HCT116 (cell line): Measurements from ENCODE around the gene PCDHGA7.
"Not testable (repeated sequence)": the region's sequence is repeated elsewhere in the genome, so short reads cannot be mapped to it uniquely, and the experiment has no call there.

ENCODE experiments used
- ATF3 ChIP-seq: IDR thresholded peaks from 2 replicates; pipeline ENCODE4 v1.6.1; 2012
- CTCF ChIP-seq, 3 experiments: fragments of 200-600 bp in 1 of 3; sonication (generic) in 1 of 3; IDR thresholded peaks in 2 of 3; conservative IDR thresholded peaks in 1 of 3; 2 replicates each; pipeline ENCODE4 v1.5.1; 2012 to 2017; ENCODE audit warnings: low read depth in 2 of 3, low read length in 2 of 3, antibody characterized with exemption in 1 of 3, borderline replicate concordance in 1 of 3, control low read depth in 1 of 3, mild to moderate bottlenecking in 1 of 3, mixed read lengths in 1 of 3, mixed run types in 1 of 3, moderate library complexity in 1 of 3; ENCODE audit not compliant: insufficient read depth in 1 of 3
- EZH2phosphoT487 ChIP-seq: fragments of 200-600 bp; IDR thresholded peaks from 2 replicates; pipeline ENCODE4 v1.6.1; 2018; ENCODE audit warnings: antibody characterized with exemption, borderline replicate concordance
- MAX ChIP-seq: IDR thresholded peaks from 2 replicates; pipeline ENCODE4 v1.6.1; 2012
- POLR2A ChIP-seq: IDR thresholded peaks from 2 replicates; pipeline ENCODE4 v1.7.0; 2011; ENCODE audit warnings: borderline replicate concordance; ENCODE audit not compliant: insufficient read depth, insufficient read length; ENCODE audit errors: extremely low read depth
- POLR2AphosphoS5 ChIP-seq: IDR thresholded peaks from 2 replicates; pipeline ENCODE4 v1.6.1; 2011; ENCODE audit warnings: mild to moderate bottlenecking, low read depth, low read length, moderate library complexity
- SP1 ChIP-seq: IDR thresholded peaks from 2 replicates; pipeline ENCODE4 v1.6.1; 2012; ENCODE audit warnings: low read depth

- TF ChIP-seq CTCF (IDR thresholded peaks at IDR 0.05 in 2 of 3, conservative IDR thresholded peaks at IDR 0.05 in 1 of 3; ENCODE audit: borderline replicate concordance in 1 of 3, insufficient read depth in 1 of 3, low read depth in 2 of 3, low read length in 2 of 3); ATF3; EZH2phosphoT487; SP1; POLR2A; POLR2AphosphoS5; MAX: not testable (repeated sequence)
Measured at GRCh38 chr5:141346017-141346416, 36.5 kb upstream of the PCDHGA7 start.
